NCI-H2081 treated with DMSO at 0.1 percent for 48 hours (cell line): ENCODE results near the gene AGFG2.
"Not testable (repeated sequence)": the region's sequence is repeated elsewhere in the genome, so short reads cannot be mapped to it uniquely, and the experiment has no call there.

Experiments used
- DNase-seq: peaks from one replicate; lab custom pipeline; 2025; lab: John Stamatoyannopoulos, UW

The AGFG2 gene

GRCh38 chr7:100538654-100539435 is at the start of gene AGFG2:
Gene AGFG2 (plus strand): TSS chr7:100539203. CDS start chr7:100539347, 144 bp downstream.
- peak; percentile 97 for DNase-seq

- peak; percentile 89 for DNase-seq
Observed at GRCh38 chr7:100489824-100490223, 49.2 kb upstream of the AGFG2 start.

- DNase-seq = no peak
Observed at GRCh38 chr7:100490483-100491191, 48.4 kb upstream of the AGFG2 start.

GRCh38 chr7:100491192-100491578 is 47.8 kb upstream of the AGFG2 start:
- DNase-seq = no peak

GRCh38 chr7:100492738-100493475 is 46.1 kb upstream of the AGFG2 start:
- DNase-seq = no peak

GRCh38 chr7:100493476-100494264 is 45.3 kb upstream of the AGFG2 start:
- no peak for DNase-seq

GRCh38 chr7:100496509-100496908 is 42.5 kb upstream of the AGFG2 start:
- no peak for DNase-seq

GRCh38 chr7:100500743-100501142 is 38.3 kb upstream of the AGFG2 start:
- not testable (repeated sequence) for DNase-seq

GRCh38 chr7:100504031-100504430 is 35.0 kb upstream of the AGFG2 start:
- not testable (repeated sequence) for DNase-seq

- DNase-seq = no peak
Observed at GRCh38 chr7:100504887-100505611, 34.0 kb upstream of the AGFG2 start.

- no peak for DNase-seq
Observed at GRCh38 chr7:100506356-100506923, 32.6 kb upstream of the AGFG2 start.

GRCh38 chr7:100509231-100509630 is 29.8 kb upstream of the AGFG2 start:
- no peak for DNase-seq

GRCh38 chr7:100510437-100511239 is 28.4 kb upstream of the AGFG2 start:
- no peak for DNase-seq

GRCh38 chr7:100513212-100513810 is 25.7 kb upstream of the AGFG2 start:
- DNase-seq = no peak

GRCh38 chr7:100515072-100515532 is 23.9 kb upstream of the AGFG2 start:
- no peak for DNase-seq

- no peak for DNase-seq
Observed at GRCh38 chr7:100516135-100516812, 22.7 kb upstream of the AGFG2 start.

GRCh38 chr7:100517305-100517704 is 21.7 kb upstream of the AGFG2 start:
- no peak for DNase-seq

- DNase-seq = no peak
Observed at GRCh38 chr7:100519580-100519979, 19.4 kb upstream of the AGFG2 start.

- DNase-seq = no peak
Observed at GRCh38 chr7:100520138-100520537, 18.9 kb upstream of the AGFG2 start.
